K562 (cell line): ENCODE data around the gene SMIM23. TPM values are rescaled to one million over a fixed set of nuclear protein-coding genes. Genes with fewer than 3 reads are reported as not detected.

Experiments used
- CTCF ChIP-seq, 3 experiments: IDR thresholded peaks in 2 of 3; conservative IDR thresholded peaks in 1 of 3; 2 replicates each; pipeline ENCODE4 v1.5.1; 2011 to 2012; ENCODE audit warnings: low read length in 3 of 3, mild to moderate bottlenecking in 3 of 3, control low read depth in 2 of 3, improper control_type of control experiment in 1 of 3, inconsistent platforms in 1 of 3, low read depth in 1 of 3, mixed read lengths in 1 of 3, moderate library complexity in 1 of 3; ENCODE audit not compliant: insufficient read depth in 2 of 3
- NFIC ChIP-seq: fragments of 450-650 bp; IDR thresholded peaks from 2 replicates; pipeline ENCODE4 v1.6.1; 2017; ENCODE audit warnings: mild to moderate bottlenecking, inconsistent platforms
- polyA plus RNA-seq, 8 experiments: library from polyadenylated mRNA; depleted of rRNA in 4 of 8; stranded (reverse) in 5 of 8; unstranded in 3 of 8; fragments of >200 nt; fragmentation: Nextera tagmentation in 2 of 8; fragmentation: Illumina TruSeq in 1 of 8; extraction: Ambion mirVana in 2 of 8; extraction: Trizol in 1 of 8; gene quantifications; 2 replicates each; pipeline versions ENCODE4 v1.2.1 to v1.2.3, GENCODE V29; 2011 to 2014; ENCODE audit warnings: inconsistent platforms in 1 of 8, missing spikeins in 1 of 8
- total RNA-seq, 7 experiments: library from RNA; depleted of rRNA in 6 of 7; stranded (reverse); fragments of >200 nt in 6 of 7; fragmentation: Illumina TruSeq in 2 of 7; extraction: Trizol in 2 of 7; gene quantifications; 2 replicates each; pipeline versions ENCODE4 v1.2.1 to v1.2.3, GENCODE V29; 2011 to 2021; ENCODE audit warnings: low replicate concordance in 1 of 7
- TF ChIP-seq, protein P1 (sequence below), 2 experiments: fragments of 450-650 bp; formaldehyde crosslinking in 1 of 2; IDR thresholded peaks; 2 replicates each; pipeline versions ENCODE4 v1.4.0 to v1.6.1; 2014 to 2020; ENCODE audit warnings: mild to moderate bottlenecking in 2 of 2, borderline replicate concordance in 1 of 2, low read depth in 1 of 2
- TF ChIP-seq, protein P2 (sequence below), 2 experiments: fragments of 450-650 bp in 1 of 2; sonication (generic) in 1 of 2; formaldehyde crosslinking in 1 of 2; IDR thresholded peaks; 2 replicates each; pipeline versions ENCODE4 v1.7.1 to v1.9.0; 2016 to 2022; ENCODE audit warnings: inconsistent platforms in 1 of 2, mild to moderate bottlenecking in 1 of 2, missing genetic modification reagents in 1 of 2

SMIM23 gene
- total and polyA plus RNA-seq, 9 of the 15 experiments (the other 6 are each of a cell fraction or from before 2014, with no cell fraction given) = not detected

GRCh38 chr5:171750311-171750788, 35.3 kb upstream of the SMIM23 start (continued):
- TF ChIP-seq, protein P1, sequence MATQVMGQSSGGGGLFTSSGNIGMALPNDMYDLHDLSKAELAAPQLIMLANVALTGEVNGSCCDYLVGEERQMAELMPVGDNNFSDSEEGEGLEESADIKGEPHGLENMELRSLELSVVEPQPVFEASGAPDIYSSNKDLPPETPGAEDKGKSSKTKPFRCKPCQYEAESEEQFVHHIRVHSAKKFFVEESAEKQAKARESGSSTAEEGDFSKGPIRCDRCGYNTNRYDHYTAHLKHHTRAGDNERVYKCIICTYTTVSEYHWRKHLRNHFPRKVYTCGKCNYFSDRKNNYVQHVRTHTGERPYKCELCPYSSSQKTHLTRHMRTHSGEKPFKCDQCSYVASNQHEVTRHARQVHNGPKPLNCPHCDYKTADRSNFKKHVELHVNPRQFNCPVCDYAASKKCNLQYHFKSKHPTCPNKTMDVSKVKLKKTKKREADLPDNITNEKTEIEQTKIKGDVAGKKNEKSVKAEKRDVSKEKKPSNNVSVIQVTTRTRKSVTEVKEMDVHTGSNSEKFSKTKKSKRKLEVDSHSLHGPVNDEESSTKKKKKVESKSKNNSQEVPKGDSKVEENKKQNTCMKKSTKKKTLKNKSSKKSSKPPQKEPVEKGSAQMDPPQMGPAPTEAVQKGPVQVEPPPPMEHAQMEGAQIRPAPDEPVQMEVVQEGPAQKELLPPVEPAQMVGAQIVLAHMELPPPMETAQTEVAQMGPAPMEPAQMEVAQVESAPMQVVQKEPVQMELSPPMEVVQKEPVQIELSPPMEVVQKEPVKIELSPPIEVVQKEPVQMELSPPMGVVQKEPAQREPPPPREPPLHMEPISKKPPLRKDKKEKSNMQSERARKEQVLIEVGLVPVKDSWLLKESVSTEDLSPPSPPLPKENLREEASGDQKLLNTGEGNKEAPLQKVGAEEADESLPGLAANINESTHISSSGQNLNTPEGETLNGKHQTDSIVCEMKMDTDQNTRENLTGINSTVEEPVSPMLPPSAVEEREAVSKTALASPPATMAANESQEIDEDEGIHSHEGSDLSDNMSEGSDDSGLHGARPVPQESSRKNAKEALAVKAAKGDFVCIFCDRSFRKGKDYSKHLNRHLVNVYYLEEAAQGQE (IDR thresholded peaks at IDR 0.05; ENCODE audit: borderline replicate concordance) = peak; percentile 14; the same call in 1 of the 2 replicates
- TF ChIP-seq, protein P1 (CRISPR knock-in tag; IDR thresholded peaks at IDR 0.05; ENCODE audit: low read depth) = no peak
- TF ChIP-seq, protein P2, sequence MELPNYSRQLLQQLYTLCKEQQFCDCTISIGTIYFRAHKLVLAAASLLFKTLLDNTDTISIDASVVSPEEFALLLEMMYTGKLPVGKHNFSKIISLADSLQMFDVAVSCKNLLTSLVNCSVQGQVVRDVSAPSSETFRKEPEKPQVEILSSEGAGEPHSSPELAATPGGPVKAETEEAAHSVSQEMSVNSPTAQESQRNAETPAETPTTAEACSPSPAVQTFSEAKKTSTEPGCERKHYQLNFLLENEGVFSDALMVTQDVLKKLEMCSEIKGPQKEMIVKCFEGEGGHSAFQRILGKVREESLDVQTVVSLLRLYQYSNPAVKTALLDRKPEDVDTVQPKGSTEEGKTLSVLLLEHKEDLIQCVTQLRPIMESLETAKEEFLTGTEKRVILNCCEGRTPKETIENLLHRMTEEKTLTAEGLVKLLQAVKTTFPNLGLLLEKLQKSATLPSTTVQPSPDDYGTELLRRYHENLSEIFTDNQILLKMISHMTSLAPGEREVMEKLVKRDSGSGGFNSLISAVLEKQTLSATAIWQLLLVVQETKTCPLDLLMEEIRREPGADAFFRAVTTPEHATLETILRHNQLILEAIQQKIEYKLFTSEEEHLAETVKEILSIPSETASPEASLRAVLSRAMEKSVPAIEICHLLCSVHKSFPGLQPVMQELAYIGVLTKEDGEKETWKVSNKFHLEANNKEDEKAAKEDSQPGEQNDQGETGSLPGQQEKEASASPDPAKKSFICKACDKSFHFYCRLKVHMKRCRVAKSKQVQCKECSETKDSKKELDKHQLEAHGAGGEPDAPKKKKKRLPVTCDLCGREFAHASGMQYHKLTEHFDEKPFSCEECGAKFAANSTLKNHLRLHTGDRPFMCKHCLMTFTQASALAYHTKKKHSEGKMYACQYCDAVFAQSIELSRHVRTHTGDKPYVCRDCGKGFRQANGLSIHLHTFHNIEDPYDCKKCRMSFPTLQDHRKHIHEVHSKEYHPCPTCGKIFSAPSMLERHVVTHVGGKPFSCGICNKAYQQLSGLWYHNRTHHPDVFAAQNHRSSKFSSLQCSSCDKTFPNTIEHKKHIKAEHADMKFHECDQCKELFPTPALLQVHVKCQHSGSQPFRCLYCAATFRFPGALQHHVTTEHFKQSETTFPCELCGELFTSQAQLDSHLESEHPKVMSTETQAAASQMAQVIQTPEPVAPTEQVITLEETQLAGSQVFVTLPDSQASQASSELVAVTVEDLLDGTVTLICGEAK (IDR thresholded peaks at IDR 0.05) = no peak
- TF ChIP-seq, protein P2 (CRISPR knock-in tag; IDR thresholded peaks at IDR 0.05) = no peak
- TF ChIP-seq CTCF (IDR thresholded peaks at IDR 0.05 in 2 of 3, conservative IDR thresholded peaks at IDR 0.05 in 1 of 3; ENCODE audit: insufficient read depth in 2 of 3, low read depth in 1 of 3, low read length in 3 of 3) (peak in 2 of 3 experiments; percentile 10 to 30; a peak in 2 of 6 replicates), NFIC (0 out of 2 replicates have a peak, but pooled peaks have one; percentile 33)
